Activated CD4-positive, alpha-beta T cell treated with anti-CD3 and anti-CD28 coated beads for 24 hours (primary cell): ENCODE results near the gene ATP12A.
"Not testable (repeated sequence)": the region's sequence is repeated elsewhere in the genome, so short reads cannot be mapped to it uniquely, and the experiment has no call there.

Experiments used
- DNase-seq, 2 donors: peaks; one replicate each; pipeline ENCODE4 v3.0.0-alpha.2; 2020; ENCODE audit warnings: low read depth in 2 of 2

The ATP12A gene

DNA sequence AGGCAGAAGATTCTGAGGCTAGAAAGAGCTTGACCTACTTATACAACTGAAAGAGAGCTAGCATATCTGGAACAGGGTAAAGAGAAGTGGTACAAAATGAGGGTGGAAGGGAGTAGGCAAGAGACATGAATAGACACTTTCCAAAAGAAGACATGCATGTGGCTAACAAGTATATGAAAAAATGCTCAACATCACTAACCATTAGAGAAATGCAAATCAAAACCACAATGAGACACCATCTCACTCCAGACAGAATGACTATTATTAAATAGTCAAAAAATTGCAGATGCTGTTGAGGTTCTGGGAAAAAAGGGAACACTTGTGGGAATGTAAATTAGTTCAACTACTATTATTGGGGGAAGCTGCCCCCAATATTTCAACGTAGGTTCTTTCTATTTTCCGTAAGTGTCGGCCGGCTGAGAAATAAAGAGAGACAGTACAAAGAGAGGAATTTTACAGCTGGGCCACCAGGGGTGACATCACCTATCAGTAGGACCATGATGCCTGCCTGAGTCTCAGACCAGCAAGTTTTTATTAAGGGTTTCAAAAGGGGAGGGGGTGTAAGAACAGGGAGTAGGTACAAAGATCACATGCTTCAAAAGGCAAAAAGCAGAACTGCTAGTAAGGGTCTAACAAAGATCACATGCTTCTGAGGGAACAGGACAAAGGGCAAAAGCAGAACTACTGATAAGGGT is 50.8 kb downstream of the ATP12A start:
- DNase-seq: not testable (repeated sequence)

DNA sequence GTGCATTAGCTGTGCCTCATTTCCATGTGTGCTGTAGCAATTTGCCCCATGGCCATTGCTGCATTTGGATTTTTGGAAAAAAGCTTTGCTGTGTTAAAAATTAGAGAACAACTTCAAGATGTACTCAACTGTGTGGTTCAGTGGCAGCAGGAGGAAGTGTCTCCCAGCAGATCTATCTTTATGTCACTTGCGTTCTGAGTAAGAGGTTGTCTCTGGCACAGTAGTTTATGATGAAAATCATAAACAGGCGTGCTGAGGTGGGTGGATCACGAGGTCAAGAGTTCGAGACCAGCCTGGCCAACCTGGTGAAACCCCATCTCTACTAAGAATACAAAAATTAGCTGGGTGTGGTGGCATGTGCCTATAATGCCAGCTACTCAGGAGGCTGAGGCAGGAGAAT is 54.7 kb downstream of the ATP12A start:
- DNase-seq: no peak

DNA sequence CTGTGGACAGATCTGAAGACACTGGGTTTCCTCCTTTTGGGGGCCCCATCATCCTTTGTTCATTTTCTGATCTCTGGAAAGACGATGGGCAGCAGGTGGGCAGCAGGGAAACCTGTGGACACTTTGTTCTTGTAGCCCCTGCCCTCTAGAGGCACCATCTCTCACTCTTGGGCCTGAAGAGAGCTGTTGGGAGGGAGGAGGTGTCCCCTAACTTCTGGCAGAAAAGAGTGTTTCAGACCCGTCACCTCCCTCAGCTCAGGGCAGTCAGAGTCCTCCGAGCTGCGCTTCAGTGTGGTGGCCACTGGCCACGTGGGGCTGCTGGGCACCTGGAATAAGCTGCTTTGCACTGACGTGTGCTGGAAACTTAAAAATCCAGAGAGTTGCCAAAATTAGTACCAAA is 56.8 kb downstream of the ATP12A start:
- DNase-seq: no peak

DNA sequence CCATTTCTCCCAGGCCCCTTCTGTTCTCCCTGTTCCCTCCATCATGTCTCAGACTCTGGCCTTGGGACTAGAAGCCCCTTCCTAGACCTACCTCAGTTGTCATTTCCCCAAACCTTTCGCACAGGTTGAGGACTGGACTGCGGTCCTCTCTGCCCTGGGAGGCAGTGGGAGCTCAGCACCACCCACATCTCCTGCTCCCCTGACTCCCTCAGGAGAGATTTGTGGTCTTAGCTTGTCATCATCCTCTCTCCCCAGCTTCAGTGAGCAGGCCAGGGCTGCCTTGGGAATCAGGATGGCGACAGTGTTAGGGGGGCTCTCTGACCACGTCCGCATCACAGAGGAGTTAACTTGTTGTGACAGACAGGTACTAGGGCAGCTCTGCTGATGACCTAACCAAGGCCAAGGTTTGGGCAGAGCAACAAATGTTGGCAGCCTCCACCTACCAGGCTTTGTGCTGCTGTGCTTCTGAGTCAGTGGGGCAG is 58.2 kb downstream of the ATP12A start:
- DNase-seq: no peak

DNA sequence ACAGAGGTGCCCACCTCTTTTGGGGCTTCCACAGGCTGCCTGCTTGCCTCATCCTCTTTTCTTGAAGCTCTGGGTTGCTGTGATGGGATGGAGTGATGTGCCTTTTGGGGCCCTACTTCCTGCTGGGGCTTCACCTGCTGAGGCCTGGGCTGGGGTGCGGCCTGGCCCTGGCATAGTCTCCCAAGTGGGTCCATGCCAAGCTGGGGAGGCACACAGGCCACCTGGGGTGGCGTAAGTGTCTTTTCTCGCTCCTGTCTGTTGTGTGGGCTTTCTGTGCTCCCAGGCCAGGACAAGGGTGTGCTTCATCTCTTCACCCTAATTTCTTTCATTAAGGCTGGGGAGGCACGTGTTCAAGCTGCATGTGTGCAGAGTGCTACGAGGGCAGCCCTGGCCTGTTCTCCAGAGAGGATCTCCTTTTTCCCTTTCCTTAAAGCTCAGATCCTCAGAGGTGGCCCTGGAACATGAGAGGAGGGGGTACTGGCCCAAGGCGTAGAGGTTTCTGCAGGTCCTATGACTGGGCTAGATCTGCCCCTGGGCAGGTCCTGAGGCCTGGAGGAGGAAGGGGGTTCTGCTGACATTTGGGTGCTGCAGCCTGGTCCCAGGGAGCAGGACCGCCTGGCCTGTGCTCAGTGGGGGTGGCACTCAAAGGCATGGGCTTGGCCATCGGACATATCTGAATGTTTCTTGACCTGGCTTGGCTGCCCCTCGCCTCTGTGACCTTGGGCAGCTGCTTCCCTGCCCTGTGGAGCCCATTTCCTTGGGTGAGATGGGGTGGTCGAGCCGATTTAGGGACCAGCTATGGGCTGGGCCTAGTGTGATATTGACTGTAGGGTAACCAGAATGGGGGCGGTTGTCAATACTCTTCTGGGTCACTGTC is 60.0 kb downstream of the ATP12A start:
- no peak for DNase-seq

DNA sequence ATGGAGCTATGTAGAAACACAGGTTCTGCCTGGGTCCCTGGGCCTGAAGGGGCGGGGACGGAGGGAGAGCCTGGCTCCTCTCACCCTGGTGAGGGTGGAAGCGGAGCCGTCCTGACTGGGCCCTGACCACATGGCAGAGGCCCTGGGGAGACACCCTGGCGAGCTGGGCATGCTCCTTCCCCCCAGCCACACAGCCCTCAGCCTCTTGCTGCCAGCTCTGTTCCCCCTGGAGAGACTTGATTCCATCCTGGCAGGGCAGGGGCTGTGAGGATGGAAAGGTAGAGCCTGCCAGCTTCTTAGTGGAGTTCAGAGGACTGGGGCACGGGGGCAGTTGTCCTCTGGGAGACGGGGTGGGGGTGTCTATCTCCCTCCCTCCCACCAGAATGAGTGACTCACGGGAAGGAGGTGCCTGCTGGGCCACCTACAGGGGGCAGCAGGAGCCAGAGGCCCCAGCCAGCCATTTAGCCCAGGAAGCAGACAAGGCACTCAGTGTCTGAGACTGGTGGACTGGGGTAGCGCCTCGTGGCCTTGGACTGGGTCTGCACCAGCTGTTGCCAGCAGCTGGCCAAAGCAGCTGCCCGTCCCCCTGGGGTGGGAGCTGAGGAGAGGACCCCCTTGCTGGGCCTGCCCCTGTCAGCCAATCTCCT is 60.9 kb downstream of the ATP12A start:
- no peak for DNase-seq

DNA sequence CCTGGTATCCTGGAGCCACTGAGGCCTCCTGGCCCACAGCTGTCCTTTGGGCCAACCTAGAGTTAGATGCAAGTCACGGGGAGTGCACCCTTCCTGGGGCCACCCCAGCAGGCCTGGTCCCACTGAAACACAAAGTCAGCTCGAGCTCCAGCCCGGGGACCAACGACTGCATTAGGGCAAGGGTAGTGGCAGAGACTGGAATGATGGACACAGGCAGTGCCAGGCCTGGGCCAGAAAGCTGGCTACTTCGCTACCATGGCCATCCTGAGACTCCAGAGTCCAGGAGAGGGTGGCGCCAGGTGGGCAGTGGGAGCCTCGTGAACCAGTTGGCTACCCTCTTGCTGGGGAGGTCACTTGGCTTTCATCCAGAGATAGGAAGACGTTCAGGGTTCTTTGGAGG is 61.6 kb downstream of the ATP12A start:
- DNase-seq: no peak

DNA sequence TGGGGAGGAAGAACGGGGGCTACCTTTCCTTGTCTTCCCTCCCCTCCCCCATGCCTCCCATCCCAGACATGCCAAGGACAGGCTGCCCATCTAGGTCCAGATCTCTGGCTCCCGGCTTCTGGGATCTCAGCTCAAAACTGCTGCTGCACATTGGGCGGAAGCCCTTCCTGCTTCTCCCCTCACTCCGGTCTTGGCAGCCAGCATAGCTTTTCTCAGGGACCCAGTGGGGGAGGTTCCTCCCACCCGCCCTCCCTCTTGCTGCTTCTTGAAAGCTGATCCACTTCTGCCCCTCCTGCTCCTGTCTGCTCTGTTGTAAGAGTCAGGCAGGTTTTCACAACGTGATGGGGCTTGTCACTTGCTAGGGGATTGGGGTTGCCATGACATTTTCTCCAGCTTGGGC is 62.1 kb downstream of the ATP12A start:
- no peak for DNase-seq

DNA sequence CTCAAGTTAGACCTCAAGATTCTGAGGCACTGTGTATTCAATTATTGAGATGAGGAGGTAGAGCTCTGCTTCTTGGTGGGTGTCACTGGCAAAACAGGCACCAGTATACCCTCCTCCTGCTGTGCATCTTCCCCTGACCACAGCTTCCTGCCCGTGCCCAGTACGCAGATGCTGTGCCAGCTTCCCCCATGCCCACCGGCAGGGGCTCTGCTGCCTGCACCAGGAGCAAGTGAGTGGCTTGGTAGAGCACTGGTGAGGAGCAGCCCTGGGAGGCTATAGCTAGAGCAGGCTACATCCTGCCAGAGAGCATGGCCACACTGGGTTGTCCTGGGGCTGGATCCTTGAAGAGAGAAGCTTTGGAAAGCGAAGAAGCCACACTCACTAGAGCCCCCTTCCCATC is 62.8 kb downstream of the ATP12A start:
- no peak for DNase-seq

DNA sequence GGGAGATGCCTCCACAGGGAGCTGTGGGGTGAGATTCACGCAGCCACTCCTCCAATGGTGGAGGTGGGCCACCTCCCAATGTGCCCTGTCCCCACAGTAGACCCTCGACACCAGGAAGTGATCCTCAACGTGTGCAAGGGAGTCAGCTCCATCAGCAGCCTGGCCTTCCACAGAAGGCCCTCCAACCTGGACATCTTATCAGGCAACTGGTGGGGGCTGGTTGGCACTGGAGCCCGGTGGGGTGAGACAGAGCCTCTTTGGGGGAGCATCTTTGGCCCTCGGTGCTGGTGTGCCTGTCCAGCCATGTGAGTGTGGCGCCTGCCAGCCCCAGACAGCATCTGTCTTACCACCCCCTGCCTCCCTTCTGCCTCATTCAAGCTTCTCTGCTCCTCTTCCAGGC is 64.0 kb downstream of the ATP12A start:
- no peak for DNase-seq

DNA sequence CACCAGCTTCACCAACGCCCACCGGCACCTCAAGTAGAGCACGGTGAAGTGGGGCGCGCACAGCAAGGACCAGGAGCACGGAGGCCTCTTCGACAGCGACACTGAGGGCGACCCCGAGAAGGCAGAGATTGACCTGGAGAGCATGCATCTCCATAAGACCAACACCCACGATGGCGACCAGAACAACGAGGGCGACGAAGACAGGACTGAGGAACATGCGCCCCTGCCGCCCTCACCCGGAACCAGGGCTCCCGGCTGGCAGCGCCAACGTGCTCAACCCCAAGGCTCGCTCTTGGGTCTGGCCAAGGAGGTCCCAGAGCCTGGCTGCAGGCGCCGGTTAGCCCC is 65.3 kb downstream of the ATP12A start:
- DNase-seq: no peak

DNA sequence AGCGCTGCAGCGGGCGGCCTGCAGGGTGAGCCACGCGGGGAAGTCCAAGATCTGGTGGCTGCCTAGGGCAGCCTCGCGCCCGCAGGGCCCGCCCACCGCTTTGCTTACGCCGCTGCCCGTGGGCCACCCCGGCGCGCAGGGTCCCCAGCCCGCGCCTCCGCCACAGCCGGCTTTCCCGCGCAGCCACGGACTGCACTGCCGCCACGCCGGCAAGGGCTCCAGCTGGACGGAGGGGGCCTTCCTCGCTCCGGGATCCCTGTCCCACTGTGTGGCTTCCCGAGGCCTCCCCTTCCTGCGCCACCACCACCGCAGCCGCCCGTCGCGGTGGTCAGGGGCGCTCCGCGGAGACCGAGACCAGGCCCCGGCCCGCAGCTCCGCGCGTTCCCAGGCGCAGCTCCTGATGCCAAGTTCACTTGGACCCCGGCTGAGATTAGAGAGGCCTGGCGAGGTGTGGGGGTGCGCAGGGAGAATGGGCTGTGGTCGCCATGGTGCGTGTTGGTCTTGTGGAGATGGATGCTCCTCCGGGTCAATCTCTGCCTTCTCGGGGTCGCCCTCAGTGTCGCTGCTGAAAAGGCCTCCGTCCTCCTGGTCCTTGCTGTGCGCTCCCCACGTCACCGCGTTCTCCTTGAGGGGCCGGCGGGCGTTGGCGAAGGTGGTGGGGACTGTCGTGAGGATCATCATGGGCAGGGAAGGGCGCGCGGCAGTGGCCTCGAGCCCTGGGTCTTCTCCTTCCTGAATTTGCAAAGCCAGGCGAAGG is 65.8 kb downstream of the ATP12A start:
- no peak for DNase-seq

DNA sequence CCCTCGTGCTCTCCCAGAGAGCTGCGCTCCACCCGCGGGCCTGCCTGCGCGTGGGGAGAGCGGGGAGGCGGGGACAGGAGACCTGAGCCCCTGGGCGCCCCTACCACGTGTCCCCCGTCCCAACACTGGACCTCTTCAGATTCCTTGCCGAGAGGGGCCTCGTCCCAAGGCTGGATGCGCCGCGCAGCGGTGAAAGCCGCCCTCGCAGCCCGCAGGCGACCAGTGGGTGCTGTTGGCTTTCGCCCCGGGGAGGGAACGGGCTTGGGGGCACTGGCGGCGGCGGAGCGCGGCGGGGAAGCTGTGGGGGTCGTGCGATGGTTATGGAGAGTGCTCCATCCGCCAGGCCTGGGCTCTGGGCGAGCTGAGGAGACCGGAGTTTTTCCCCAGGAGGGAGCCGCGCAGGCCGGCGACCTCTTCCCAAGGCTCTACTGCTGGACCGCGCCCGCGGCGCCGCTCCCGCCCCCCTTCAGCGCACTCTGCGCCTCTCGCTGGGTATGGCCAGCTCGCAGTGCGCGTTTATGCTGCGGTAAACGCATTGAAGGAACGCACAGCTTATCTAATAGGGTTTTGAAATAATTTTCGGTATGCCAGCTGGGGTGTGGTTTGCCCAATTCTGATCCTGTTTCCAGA is 66.5 kb downstream of the ATP12A start:
- no peak for DNase-seq

DNA sequence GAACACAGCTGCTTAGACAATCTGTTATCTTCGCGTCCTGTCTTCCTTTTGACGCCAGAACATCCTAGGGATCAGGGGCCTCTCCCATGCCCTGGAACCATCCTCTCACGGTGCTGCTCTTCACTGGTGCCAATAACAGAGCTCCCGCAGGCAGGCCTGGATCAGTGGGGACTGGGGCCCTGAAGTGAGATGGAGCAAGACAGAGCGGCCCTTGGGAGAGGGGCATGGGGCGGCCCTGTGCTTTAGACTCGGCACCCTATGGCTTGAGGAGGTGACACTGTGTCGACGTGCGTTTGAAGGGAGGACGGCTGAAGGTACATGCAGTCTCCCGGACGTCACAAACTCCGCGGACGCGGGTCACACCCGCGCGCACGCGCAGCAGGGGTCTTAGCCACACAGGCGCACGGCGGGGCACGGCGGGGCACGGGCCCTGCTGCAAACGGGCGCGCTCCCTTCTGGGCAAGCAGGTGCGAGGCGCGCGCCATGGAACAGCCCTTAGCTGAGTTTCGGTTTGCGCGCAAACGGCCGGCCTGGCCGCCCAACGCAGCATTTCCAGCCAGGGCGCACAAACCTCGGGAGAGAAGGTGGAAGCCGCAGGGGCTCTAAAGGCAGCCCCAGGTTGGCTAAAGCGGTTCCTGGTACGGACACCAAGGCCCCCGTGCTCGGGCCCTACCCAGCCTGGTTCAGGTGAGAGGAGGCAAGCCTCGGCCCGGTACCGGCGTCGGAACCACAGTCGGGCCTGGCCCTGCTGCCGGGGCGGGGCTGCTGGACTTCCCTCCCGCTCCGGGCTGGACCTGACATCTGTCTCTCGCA is 67.2 kb downstream of the ATP12A start:
- DNase-seq: peak in 1 of 2 donors; percentile 22

DNA sequence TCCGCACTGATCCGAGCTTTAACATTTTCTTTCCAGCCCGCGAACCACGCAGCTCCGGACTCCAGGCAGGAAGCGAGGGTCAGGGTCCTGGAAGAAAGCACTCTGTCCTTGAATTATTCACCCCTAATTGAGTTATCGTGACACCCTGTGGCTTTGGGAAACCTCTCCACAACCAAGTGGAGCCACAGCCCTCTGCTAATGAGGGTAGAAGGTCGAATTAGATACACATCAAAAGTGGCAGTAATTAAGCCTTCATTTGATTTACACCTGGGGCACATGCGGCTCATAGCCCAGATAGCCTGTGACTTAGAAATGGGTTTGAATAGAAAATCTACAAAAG is 67.8 kb downstream of the ATP12A start:
- no peak for DNase-seq

DNA sequence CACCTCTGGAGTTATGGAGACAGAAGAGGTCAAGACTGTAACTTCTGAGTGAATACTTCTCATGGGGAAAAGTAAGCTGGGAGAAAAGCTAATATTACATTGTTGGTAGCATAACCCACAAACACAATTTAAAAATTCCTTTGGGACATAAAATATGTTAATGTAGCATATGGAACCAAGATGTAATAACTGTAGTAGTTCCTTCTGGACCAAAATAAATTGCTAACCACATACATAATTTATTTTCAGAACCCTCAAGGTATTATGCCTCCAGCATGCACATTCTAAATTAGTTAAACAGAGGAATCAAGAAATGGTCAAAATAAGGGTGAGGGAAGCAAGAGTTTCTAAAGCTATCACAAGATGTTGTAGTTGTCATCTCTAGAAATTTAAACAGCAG is 79.0 kb downstream of the ATP12A start:
- no peak for DNase-seq
